Activated CD4-positive, alpha-beta T cell treated with anti-CD3 and anti-CD28 coated beads, Interleukin-2, amount 50 U/mL, for 24 hours (primary cell): Measurements from ENCODE around the gene NPB.
"Not testable (repeated sequence)": the region's sequence is repeated elsewhere in the genome, so short reads cannot be mapped to it uniquely, and the experiment has no call there.

ENCODE experiments used
- DNase-seq, 2 donors: peaks; one replicate each; pipeline ENCODE4 v3.0.0-alpha.2; 2020; ENCODE audit warnings: low read depth in 1 of 2, low spot score in 1 of 2

NPB gene

DNA sequence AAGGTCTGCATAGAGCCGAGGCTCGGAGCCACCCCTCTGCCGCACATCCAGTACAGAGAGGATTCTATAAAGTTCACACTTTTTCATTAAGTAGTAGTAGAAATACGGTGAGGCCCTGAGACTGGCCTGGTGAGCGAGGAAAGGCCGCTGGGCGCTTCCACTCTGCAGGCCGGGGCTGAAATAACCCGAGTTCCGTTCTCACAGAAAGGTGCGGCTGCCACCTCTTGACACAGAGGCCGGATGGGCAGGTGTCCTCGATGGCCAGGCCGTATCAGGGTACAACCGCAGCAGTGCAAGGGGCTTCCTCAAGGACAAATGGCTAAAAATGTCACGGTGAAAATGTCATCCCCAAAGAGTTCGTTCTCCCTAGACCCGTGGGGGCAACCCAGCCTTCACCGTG is 9.9 kb downstream of the NPB start:
- no peak for DNase-seq

DNA sequence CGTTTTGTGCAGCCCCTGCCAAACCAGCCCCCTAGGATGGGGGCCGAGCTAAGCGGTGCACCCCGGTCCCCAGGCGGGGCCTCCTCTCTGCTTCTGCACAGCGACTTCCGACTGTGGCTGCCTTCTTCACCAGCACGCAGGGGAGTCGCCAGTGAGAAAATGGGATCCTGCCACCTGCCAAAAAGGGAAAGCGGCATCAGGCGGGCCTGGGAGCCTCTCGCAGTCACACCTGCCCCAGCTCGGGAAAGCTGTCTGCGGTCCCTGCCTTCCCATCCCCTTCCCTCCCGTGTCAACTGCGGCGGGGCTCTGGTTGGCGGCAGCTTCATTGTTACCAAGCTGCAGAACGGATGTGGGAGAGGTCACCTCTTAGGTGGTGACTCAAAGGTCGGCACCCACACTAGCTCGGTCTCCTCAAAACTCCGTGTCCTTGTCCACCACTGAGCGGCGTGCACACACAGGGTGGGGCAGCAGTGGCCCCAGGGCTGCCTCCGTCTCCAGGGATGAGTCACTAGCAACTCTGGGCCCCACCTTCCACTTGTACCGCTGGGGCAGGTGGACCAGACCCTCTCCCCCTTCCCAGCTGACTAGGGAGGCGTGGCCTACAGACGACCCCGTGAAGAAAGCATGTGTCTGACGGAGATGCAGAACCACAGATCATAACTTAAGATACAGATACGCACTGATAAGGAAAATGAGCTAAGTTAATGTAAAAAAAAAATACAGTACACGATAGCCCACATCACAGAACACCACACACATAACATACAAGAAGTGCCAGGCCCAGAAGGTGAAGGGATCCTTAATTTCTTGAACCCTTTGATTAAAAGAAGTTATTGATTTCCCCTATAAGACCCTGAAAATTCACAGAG is 10.6 kb downstream of the NPB start:
- DNase-seq, result no peak

DNA sequence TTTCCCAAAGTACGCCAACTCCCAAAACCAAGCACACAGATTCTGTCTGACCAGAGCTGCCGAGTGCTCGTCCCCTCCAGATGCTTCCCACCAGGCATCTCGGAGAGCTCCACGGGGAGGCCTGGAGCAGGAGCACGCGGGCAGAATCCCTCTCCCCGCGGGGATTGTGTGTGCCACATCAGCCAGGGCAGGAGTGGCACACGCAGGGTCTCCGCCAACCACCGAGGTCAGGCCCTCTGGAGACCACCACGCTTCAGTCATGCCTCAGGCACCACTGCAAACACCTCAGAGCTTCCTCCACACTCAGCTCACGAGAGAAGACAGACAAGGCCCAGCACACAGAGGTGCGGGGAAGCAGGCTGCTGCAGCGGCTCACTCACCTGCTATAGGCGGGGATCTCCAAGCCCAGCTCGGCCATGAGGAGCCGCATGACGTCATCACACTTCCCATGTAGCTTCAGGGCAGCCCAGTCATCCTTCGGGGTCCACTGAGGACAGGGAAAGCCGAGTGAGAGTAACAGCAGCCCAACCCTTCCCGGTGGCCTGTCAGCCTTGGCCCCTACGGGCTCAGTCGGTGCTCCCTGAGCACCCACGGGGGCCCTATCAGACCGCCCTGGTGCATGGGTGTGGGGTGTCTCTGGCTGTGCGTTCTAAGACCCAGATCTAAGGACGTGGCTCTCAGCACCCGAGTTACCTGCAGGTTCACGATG is 11.5 kb downstream of the NPB start:
- no peak for DNase-seq

DNA sequence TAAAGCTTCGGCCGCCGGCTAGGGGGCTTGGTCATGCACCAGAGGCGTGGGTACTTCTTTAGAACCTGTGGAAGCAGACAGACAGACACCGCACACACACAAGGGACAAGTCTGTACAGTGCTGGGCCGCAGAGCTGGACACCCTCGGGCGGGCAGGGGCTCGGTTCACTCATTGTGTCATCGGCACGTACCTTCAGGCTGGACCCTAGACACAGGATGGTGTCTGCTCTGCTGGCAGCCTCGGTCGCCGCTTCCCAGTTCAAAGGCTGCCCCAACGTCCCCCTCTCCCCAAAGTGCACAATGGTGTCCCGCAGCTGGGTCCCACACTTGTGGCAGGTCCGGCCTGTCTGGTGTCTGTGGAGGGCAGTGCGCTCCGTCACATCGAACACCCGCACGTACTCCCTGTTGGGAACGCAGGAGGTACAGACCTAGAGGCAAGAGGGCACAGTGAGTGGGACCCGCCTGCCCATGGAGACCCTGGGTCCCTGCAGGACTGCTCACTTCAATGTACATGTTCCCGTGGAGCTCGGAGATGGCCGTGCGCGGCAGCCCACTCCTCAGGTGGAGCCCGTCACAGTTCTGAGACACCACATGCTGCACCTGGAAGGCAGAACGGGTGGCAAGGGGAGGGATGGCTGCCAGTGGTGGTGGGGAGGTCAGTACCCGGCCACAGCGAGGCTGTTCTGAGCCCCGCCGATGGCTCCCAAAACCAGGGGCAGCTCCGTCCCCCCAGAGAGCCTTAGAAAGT is 12.2 kb downstream of the NPB start:
- DNase-seq, result no peak

DNA sequence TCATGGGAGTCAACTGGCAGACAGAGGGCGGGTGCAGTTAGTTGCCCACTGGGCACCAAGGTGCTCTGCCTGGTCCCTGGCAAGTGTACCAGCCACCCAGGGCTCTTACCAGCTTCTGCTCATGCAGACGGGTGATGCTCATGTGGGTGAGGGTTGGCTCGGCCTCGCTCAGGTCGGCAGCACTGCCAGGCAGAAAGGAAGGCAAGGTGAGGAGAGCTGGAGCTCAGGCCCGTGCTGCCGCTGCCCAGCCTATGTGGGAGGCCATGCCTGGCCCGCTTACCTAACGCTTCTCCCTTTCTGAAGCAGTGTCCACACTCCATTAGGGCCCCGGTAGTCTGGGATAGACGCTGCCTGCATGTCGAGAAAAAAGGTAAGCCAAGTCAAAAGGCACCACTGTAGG is 13.3 kb downstream of the NPB start:
- no peak for DNase-seq

GRCh38 chr17:81916234-81917001 is 14.4 kb downstream of the NPB start:
- no peak for DNase-seq

GRCh38 chr17:81917565-81918332 is 15.7 kb downstream of the NPB start, which contains the start of gene SIRT7:
Gene SIRT7, minus strand, starts transcription at chr17:81918176. Its CDS starts 45 bp downstream, at chr17:81918131.
- peak; percentile 66 for DNase-seq

- DNase-seq, result not testable (repeated sequence)
Observed at GRCh38 chr17:81918333-81918669, 16.3 kb downstream of the NPB start.

GRCh38 chr17:81918832-81919545 is 17.0 kb downstream of the NPB start:
- no peak for DNase-seq

DNA sequence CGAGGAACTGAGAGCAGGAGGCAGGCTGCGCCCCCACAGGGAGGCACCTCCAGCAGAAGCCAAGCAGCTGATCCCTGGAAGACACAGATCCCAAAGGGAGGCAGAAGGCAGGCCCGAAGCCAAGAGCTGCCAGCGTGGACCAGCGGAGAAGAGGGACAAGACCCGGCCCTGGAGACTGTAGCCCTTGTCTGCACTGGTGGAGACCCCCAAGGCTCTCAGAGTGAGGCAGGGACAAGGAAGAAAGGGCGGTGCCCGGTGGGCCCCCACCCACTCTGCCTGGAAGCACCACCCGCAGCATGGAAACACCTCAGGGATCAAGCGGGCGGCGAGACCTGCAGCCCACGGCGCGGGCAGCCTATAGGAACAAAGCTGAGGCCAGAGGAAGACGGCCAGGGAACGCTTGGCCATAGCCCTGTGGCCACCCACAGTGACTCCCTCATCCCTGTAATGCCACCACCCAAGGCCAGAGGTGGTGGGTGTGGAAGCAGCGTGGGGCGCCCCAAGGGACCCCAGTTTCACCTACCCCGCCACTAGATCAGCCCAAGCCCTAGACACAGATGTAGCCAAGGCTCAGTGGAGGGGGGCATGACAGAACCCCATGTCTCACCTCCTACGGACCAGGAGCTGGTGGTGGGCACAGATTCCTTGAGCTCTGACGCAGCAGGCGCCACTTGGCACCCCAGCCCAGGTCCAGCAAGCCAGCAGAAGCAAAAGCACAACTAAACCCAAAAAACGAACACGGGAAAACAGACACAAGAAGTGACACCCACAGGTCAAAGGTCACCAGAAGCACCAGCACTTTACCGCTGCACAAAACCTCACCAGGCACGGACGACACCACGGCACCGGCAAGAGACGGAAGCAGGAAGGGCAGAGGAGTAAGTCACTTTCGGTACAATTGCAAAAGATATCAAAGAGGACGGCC is 18.8 kb downstream of the NPB start:
- DNase-seq, result no peak

GRCh38 chr17:81921537-81921862 is 19.5 kb downstream of the NPB start:
- no peak for DNase-seq

GRCh38 chr17:81921996-81922565 is 20.0 kb downstream of the NPB start:
- DNase-seq, result no peak

- DNase-seq, result no peak
Observed at GRCh38 chr17:81922566-81923301, 20.7 kb downstream of the NPB start.

DNA sequence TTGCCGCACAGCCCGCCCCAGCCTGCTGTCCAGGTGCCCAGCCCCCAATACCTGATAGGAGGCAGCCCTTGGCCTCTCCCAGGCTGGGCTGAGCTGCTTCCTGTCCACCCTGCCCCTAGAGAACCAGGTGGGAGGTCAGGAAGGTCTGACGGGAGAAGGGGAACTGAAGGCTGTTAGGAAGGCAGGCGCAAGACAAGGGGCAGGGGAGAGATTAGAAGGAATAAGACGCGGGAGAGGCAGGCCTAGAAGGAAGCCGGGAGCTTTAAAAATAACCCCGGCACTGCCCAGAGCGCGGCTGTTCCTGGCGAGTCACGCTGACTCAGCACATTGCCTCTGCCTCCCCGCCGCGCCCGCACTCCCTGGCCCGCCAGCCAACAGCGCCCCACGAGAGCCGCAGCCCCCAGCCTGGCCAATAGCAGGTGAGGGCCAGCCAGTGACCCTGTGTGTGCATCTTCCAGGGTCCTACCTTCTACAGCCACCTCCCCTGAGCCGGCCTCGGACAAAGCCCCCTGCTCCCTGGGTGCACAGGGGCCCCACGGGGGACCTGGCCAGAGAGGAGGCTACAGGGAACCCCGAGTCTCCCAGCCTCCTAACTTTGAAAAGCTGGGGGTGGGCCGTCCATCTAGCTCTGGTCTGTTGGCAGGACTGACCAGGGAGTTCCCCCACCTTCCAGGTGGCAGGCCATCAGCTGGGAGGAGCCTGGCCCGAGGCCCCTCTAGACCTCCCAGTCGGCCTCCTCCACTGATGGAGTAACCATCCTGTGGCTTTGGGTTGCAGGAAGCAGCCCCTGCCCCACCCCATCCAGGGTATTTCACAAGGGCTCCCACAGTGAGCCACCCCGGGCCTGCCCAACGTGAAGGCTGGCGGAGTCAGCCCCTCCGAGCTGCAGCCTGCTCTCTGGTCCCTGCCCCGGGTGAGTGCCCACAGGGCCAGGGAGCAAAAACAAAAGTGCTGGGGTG is 21.5 kb downstream of the NPB start:
- no peak for DNase-seq

GRCh38 chr17:81924557-81925532 is 22.8 kb downstream of the NPB start:
- no peak for DNase-seq
